ENCODE results near the gene C1orf198. TPM values are rescaled to one million over a fixed set of nuclear protein-coding genes. Genes with fewer than 3 reads are reported as not detected.

Gene C1orf198
- total RNA-seq, 2 experiments from 2014 or later = 6.2 to 6.9 TPM

DNA sequence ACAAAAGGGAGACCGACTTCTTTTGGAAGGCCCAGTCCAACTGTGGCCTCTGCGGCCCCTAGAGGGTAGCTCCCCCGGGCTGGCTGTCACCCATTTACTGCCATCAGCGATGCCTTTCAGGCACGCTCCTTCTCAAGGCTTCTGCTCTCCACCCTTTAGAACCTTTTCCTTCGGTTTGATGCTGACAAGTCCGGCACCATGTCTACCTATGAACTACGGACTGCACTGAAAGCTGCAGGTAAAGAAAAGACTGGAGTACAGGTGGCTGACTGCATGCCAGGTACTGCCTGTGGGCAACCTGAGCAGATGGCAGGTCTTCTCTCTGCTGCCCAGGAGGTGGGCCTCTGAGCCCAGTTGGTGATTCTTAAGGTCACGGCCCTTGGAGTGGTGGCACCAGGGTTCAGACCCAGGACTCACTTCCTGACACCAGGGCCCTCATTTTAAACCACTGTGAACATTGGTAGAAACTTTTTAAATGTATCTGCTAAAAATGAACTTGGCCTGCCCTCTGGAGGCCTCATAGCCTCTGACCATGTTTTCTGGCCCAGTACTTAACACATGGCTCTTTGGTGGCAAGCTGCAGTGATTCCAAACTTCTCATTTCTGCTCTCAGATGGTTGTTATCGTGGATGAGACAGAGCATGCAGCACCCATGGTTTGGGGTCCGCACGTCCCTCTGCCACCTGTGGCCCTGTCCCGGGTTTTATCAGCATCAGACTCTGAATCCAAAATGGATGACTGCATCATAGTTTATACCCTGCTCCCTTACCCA, 75.4 kb downstream of the C1orf198 start:
- ATAC-seq (no peak), DNase-seq (no peak)
- Mint-ChIP-seq H3K36me3 (ENCODE audit: low read depth) (no peaks in the 10 kb centered on the region), H3K4me3 (no peak overlapping the region), H3K27me3 (peaks cover 8% of the 10 kb centered on the region), H3K4me1 (ENCODE audit: low read depth) (no peaks in the 10 kb centered on the region), H3K9me3 (no peaks in the 10 kb centered on the region), H3K27ac (no peak overlapping the region)
- CTCF ChIA-PET = no interaction called here
- intact Hi-C loops (cut with micrococcal nuclease) = no loop called here
- POLR2A ChIA-PET = no interaction called here
- TF ChIP-seq CTCF (IDR thresholded peaks at IDR 0.05) = no peak

DNA sequence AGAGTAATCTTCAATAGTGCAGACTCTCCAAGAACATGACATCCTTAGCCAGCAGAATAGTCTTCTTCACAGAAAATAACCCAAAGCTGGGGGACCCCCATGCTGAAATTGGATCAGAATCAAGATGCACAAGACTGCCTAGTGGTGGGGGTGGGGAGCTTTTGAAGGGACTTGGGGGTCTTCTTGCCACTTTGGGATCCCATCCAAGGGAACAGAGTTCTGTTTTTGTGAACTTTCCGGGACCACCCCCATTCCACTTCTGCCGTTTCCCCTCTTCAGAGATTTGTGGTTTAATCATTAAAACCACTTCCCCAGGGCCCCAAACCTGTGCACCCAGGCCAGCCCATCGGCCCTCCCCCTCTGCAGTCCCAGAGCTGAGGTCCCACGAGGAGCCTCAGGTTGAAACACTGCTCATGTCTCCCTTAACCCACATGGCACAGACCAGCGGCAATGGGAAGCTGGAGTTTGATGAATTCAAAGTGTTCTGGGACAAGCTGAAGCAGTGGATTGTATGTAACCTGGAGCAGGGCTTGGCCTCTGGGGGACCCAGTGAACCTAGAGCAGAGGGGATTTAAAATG, 76.2 kb downstream of the C1orf198 start:
- Mint-ChIP-seq H3K9me3 (no peaks in the 10 kb centered on the region), H3K4me1 (ENCODE audit: low read depth) (no peaks in the 10 kb centered on the region), H3K27ac (no peak overlapping the region), H3K27me3 (peaks cover 5% of the 10 kb centered on the region), H3K36me3 (ENCODE audit: low read depth) (no peaks in the 10 kb centered on the region), H3K4me3 (no peak overlapping the region)
- no peak for ATAC-seq
- DNase-seq = no peak
- CTCF ChIA-PET = no interaction called here
- POLR2A ChIA-PET = no interaction called here
- intact Hi-C loops (cut with micrococcal nuclease) = no loop called here
- no peak for TF ChIP-seq CTCF (IDR thresholded peaks at IDR 0.05)

- H3K9me3 Mint-ChIP-seq = no peaks in the 10 kb centered on the region
- intact Hi-C loops (cut with micrococcal nuclease) = no loop called here
- ChIA-PET CTCF (no interaction called here), POLR2A (interaction anchor here (0.7 kb wide), 1 partner anchor 90 kb away, joined by 5 read pairs; no protein-coding TSS in a partner anchor)
- ATAC-seq (no peak), DNase-seq (no peak)
- H3K27me3 Mint-ChIP-seq = peaks cover 4% of the 10 kb centered on the region
- no peaks in the 10 kb centered on the region for H3K4me1 Mint-ChIP-seq (ENCODE audit: low read depth)
- H3K4me3 Mint-ChIP-seq = no peak overlapping the region
- no peak for TF ChIP-seq CTCF (IDR thresholded peaks at IDR 0.05)
- H3K36me3 Mint-ChIP-seq (ENCODE audit: low read depth) = no peaks in the 10 kb centered on the region
- H3K27ac Mint-ChIP-seq = no peak overlapping the region
These were observed 78.3 kb downstream of the C1orf198 start for GRCh38 chr1:230790026-230790425.

DNA sequence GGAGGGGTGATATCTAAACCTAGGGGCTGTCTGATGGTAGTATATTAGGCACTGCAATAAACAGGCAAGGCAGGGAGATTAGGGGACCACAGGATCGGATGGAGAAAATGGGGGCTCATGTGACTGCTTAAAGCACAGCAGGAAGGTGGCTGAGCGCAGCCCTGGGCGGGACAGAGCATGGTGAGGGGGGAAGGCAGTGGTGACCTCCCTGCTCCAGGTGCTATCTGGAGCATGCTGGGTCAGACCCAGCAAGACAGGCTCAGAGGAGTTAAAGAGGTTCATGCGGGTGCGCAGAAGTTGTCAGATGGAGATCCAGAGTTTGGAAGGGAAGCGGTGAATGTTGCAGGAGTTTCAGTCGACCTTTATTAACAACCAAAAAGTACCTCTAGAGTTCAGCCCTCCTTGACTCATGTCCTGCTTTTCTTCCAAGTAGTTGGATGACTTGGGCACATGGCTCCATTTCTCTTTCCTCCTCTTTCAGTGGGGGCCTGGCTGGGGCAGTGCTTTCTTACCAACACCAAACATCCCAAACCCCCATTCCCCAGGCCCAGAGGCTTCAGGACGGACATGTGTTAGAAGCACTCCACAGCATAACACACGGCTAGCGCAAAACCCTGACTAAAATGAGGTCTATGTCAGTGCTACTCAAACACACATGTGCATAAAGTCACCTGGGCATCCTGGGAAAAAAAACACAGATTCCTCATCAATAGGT, 79.6 kb downstream of the C1orf198 start:
- no peaks in the 10 kb centered on the region for H3K36me3 Mint-ChIP-seq (ENCODE audit: low read depth)
- H3K9me3 Mint-ChIP-seq = no peaks in the 10 kb centered on the region
- H3K27me3 Mint-ChIP-seq = peaks cover 4% of the 10 kb centered on the region
- no peak for ATAC-seq
- no peak for DNase-seq
- no peaks in the 10 kb centered on the region for H3K4me1 Mint-ChIP-seq (ENCODE audit: low read depth)
- TF ChIP-seq CTCF (IDR thresholded peaks at IDR 0.05) = no peak
- ChIA-PET CTCF (no interaction called here), POLR2A (no interaction called here)
- H3K4me3 Mint-ChIP-seq = no peak overlapping the region
- H3K27ac Mint-ChIP-seq = no peak overlapping the region
- intact Hi-C loops (cut with micrococcal nuclease) = no loop called here

DNA sequence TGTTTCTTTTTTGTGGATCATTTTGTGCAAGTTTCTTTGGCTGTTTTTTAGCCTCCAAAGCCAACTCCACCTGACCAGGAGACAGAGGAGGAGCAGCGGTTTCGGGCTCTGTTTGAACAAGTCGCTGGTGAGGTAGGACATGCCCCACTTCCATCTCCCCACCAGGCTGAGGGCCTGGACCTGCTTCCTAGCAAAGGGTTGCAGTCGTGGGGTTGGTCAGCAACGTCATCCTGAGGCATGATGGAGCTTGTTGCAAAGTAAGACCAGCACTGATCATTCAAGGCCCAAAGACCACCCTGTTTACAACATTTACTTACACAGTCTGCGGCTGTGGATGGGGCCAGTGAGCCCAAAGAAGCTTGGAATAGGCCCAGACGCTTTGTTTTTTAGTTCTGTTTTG, 80.8 kb downstream of the C1orf198 start:
- no peak for DNase-seq
- Mint-ChIP-seq H3K4me3 (no peak overlapping the region), H3K36me3 (ENCODE audit: low read depth) (no peaks in the 10 kb centered on the region), H3K9me3 (no peaks in the 10 kb centered on the region), H3K27me3 (peaks cover 4% of the 10 kb centered on the region), H3K4me1 (ENCODE audit: low read depth) (no peaks in the 10 kb centered on the region), H3K27ac (no peak overlapping the region)
- ChIA-PET POLR2A (no interaction called here), CTCF (no interaction called here)
- TF ChIP-seq CTCF (IDR thresholded peaks at IDR 0.05) = no peak
- no peak for ATAC-seq
- intact Hi-C loops (cut with micrococcal nuclease) = no loop called here

Data from activated CD8-positive, alpha-beta T cell treated with anti-CD3 and anti-CD28 coated beads for 36 hours (primary cell).